Measurements from ENCODE around the gene SFSWAP. TPM values are rescaled to one million over a fixed set of nuclear protein-coding genes. Genes with fewer than 3 reads are reported as not detected.

The SFSWAP gene
- polyA plus RNA-seq, 2 of the 4 experiments (the other 2 are of a cell fraction): 21.8 to 23.5 TPM

DNA sequence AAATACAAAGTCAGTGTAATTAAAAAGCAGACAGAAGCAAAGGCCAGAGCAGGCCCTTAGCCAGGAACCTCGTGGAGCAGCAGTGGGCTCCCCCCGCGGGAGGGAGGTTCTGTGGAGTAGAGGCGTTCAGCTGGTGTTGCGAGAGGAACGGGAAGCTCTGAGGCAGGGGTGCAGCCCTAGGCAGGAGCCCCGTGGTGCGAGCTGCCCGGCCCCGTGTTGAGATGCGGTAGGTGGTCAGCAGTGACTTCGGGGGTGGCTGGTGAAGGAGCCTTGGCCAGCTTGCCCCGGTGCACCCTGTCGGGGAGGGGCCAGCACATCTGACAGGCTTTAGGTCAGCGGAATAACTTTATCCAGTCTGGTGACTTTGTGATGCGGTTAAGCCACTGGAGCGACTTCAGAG lies 46.2 kb downstream of the SFSWAP start:
- no peak for TF ChIP-seq JUN (IDR thresholded peaks at IDR 0.05)
- no peak for TF ChIP-seq RARB (CRISPR knock-in tag; IDR thresholded peaks at IDR 0.05)
- TF ChIP-seq CHD4 (IDR thresholded peaks at IDR 0.05; ENCODE audit: borderline replicate concordance): no peak
- TF ChIP-seq, protein P1, sequence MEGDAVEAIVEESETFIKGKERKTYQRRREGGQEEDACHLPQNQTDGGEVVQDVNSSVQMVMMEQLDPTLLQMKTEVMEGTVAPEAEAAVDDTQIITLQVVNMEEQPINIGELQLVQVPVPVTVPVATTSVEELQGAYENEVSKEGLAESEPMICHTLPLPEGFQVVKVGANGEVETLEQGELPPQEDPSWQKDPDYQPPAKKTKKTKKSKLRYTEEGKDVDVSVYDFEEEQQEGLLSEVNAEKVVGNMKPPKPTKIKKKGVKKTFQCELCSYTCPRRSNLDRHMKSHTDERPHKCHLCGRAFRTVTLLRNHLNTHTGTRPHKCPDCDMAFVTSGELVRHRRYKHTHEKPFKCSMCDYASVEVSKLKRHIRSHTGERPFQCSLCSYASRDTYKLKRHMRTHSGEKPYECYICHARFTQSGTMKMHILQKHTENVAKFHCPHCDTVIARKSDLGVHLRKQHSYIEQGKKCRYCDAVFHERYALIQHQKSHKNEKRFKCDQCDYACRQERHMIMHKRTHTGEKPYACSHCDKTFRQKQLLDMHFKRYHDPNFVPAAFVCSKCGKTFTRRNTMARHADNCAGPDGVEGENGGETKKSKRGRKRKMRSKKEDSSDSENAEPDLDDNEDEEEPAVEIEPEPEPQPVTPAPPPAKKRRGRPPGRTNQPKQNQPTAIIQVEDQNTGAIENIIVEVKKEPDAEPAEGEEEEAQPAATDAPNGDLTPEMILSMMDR (IDR thresholded peaks at IDR 0.05): no peak
- Histone ChIP-seq H3K27ac (no peak overlapping the region), H3K9me3 (no peaks in the 10 kb centered on the region), H3K4me2 (no peak overlapping the region), H3K4me1 (no peaks in the 10 kb centered on the region), H3K4me3 (no peak overlapping the region)
- CTCF ChIA-PET: interaction anchor here (0.5 to 1.1 kb wide), 2 partner anchors 9 to 17 kb away, joined by 3 to 5 read pairs; no protein-coding TSS in a partner anchor
- FAIRE-seq: no peak
- 96% methylated on average over 11 of the region's 17 CpGs for whole genome bisulfite sequencing (ENCODE audit: missing lambda C conversion rate)
- no peak for DNase-seq (ENCODE audit: low read depth in 1 of 2, low spot score in 1 of 2)
- POLR2A ChIA-PET: no interaction called here
- no peak for ATAC-seq

GRCh38 chr12:131758016-131758739 lies 47.3 kb downstream of the SFSWAP start:
- Histone ChIP-seq H3K4me1 (no peaks in the 10 kb centered on the region), H3K27ac (no peak overlapping the region), H3K4me3 (no peak overlapping the region), H3K4me2 (no peak overlapping the region), H3K9me3 (no peaks in the 10 kb centered on the region)
- WGBS (ENCODE audit: missing lambda C conversion rate): 95% methylated on average over 10 of the region's 11 CpGs
- FAIRE-seq (no peak), ATAC-seq (no peak), DNase-seq (ENCODE audit: low read depth in 1 of 2, low spot score in 1 of 2) (no peak)
- CTCF ChIA-PET: interaction anchor here (1.0 kb wide), 1 partner anchor 654 kb away, joined by 3 read pairs; no protein-coding TSS in a partner anchor
- TF ChIP-seq JUNB (IDR thresholded peaks at IDR 0.05) (no peak), CEBPB (IDR thresholded peaks at IDR 0.05) (peak in 1 of 2 experiments; percentile 65; a peak in 2 of 4 replicates)
- POLR2A ChIA-PET: no interaction called here

DNA sequence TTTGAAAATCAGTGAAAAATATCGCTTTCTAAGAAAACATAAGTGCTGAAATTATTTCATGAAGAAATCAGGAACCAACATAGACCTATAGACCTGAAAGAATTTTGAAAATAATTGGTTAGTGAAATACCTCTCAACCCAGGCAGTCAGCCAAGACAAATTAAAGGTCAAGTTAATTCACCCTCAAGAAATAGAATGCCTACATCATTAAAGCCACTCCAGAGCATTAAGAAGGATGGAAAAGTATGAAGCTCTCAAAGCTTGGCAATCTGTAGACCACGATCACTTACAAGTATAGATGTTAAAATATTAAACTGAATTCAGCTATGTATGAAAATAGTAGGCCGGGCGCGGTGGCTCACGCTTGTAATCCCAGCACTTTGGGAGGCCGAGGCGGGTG lies 48.3 kb downstream of the SFSWAP start:
- DNase-seq (ENCODE audit: low read depth in 1 of 2, low spot score in 1 of 2) (no peak), FAIRE-seq (no peak), ATAC-seq (no peak)
- POLR2A ChIA-PET: no interaction called here
- CTCF ChIA-PET: no interaction called here
- Histone ChIP-seq H3K4me1 (no peaks in the 10 kb centered on the region), H3K9me3 (no peaks in the 10 kb centered on the region), H3K4me2 (no peak overlapping the region), H3K4me3 (no peak overlapping the region), H3K27ac (no peak overlapping the region)
- WGBS (ENCODE audit: missing lambda C conversion rate): 97% methylated on average over 8 of the region's 8 CpGs
- no peak for TF ChIP-seq PHF8 (IDR thresholded peaks at IDR 0.05; ENCODE audit: borderline replicate concordance, low read depth)
- no peak for TF ChIP-seq POLR2AphosphoS2 (conservative IDR thresholded peaks at IDR 0.05; ENCODE audit: low read length)
- TF ChIP-seq KDM1A (IDR thresholded peaks at IDR 0.05; ENCODE audit: low read depth): no peak
- no peak for TF ChIP-seq HEYL (CRISPR knock-in tag; IDR thresholded peaks at IDR 0.05)
- TF ChIP-seq RFX5 (IDR thresholded peaks at IDR 0.05): no peak
- no peak for TF ChIP-seq FOSB (CRISPR knock-in tag; IDR thresholded peaks at IDR 0.05)
- no peak for TF ChIP-seq ZSCAN20 (CRISPR knock-in tag; IDR thresholded peaks at IDR 0.05)
- no peak for TF ChIP-seq FOSL2 (IDR thresholded peaks at IDR 0.05)
- TF ChIP-seq FOSL2 (CRISPR knock-in tag; IDR thresholded peaks at IDR 0.05): no peak
- TF ChIP-seq, protein P2, sequence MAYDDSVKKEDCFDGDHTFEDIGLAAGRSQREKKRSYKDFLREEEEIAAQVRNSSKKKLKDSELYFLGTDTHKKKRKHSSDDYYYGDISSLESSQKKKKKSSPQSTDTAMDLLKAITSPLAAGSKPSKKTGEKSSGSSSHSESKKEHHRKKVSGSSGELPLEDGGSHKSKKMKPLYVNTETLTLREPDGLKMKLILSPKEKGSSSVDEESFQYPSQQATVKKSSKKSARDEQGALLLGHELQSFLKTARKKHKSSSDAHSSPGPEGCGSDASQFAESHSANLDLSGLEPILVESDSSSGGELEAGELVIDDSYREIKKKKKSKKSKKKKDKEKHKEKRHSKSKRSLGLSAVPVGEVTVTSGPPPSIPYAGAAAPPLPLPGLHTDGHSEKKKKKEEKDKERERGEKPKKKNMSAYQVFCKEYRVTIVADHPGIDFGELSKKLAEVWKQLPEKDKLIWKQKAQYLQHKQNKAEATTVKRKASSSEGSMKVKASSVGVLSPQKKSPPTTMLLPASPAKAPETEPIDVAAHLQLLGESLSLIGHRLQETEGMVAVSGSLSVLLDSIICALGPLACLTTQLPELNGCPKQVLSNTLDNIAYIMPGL (CRISPR knock-in tag; IDR thresholded peaks at IDR 0.05; ENCODE audit: borderline replicate concordance): no peak
- no peak for TF ChIP-seq RARB (CRISPR knock-in tag; IDR thresholded peaks at IDR 0.05)
- TF ChIP-seq EP300 (IDR thresholded peaks at IDR 0.05): no peak

All from A549 (cell line).